Nephron (organoid): ENCODE measurements around the gene HBZ.
A peak's percentile ranks its signal among the peaks of the same experiment; 100 is the strongest.
"Not testable (repeated sequence)": the region's sequence is repeated elsewhere in the genome, so short reads cannot be mapped to it uniquely, and the experiment has no call there.

Experiments
- H3K27ac Mint-ChIP-seq, 3 experiments: 2 replicates each; pipeline ENCODE4 v1.8.0; 2020; ENCODE audit warnings: mixed read lengths in 3 of 3, mild to moderate bottlenecking in 2 of 3, moderate library complexity in 1 of 3
- H3K27me3 Mint-ChIP-seq: 2 replicates; pipeline ENCODE4 v1.8.0; 2021; ENCODE audit warnings: low read depth, mild to moderate bottlenecking, moderate library complexity, mixed read lengths
- H3K36me3 Mint-ChIP-seq: 2 replicates; pipeline ENCODE4 v1.8.0; 2020; ENCODE audit warnings: low read depth, mixed read lengths
- H3K4me1 Mint-ChIP-seq: 2 replicates; pipeline ENCODE4 v1.8.0; 2020; ENCODE audit warnings: mixed read lengths
- H3K4me3 Mint-ChIP-seq, 3 experiments: 2 replicates each; pipeline ENCODE4 v1.8.0; 2020; ENCODE audit warnings: mild to moderate bottlenecking in 3 of 3, mixed read lengths in 3 of 3, moderate library complexity in 2 of 3
- H3K9me3 Mint-ChIP-seq: 2 replicates; pipeline ENCODE4 v1.8.0; 2020; ENCODE audit warnings: mixed read lengths
- CTCF ChIP-seq, 3 experiments: fragments of 200-600 bp; sonication (generic); IDR thresholded peaks; one replicate each; pipeline ENCODE4 v1.5.0; 2021; ENCODE audit warnings: antibody characterized with exemption in 3 of 3; ENCODE audit not compliant: unreplicated experiment in 3 of 3

Gene HBZ

GRCh38 chr16:168424-168823 lies 16.0 kb downstream of the HBZ start:
- no peaks in the 10 kb centered on the region for H3K4me1 Mint-ChIP-seq
- no peak overlapping the region for H3K4me3 Mint-ChIP-seq
- no peak overlapping the region for H3K27ac Mint-ChIP-seq
- peaks cover 77% of the 10 kb centered on the region for H3K27me3 Mint-ChIP-seq
- peaks cover 2% of the 10 kb centered on the region for H3K9me3 Mint-ChIP-seq
- no peaks in the 10 kb centered on the region for H3K36me3 Mint-ChIP-seq
- TF ChIP-seq CTCF (IDR thresholded peaks at IDR 0.05; ENCODE audit: unreplicated experiment in 3 of 3) = no peak

- no peak for TF ChIP-seq CTCF (IDR thresholded peaks at IDR 0.05; ENCODE audit: unreplicated experiment in 3 of 3)
- Mint-ChIP-seq H3K27ac (no peak overlapping the region), H3K27me3 (peaks cover 79% of the 10 kb centered on the region), H3K9me3 (peaks cover 2% of the 10 kb centered on the region), H3K36me3 (no peaks in the 10 kb centered on the region), H3K4me3 (no peak overlapping the region), H3K4me1 (no peaks in the 10 kb centered on the region)
Observed at GRCh38 chr16:169014-169413, 16.6 kb downstream of the HBZ start.

- peak overlapping the region in 1 of 3 experiments; percentile 25 for H3K4me3 Mint-ChIP-seq
- not testable (repeated sequence) for H3K4me1 Mint-ChIP-seq, H3K9me3 Mint-ChIP-seq, H3K27ac Mint-ChIP-seq, H3K36me3 Mint-ChIP-seq
- peaks cover 87% of the 10 kb centered on the region for H3K27me3 Mint-ChIP-seq
Observed at GRCh38 chr16:170088-170507, 17.7 kb downstream of the HBZ start.

GRCh38 chr16:170788-171187 lies 18.3 kb downstream of the HBZ start:
- H3K27ac Mint-ChIP-seq = no peak overlapping the region
- H3K36me3 Mint-ChIP-seq = no peaks in the 10 kb centered on the region

GRCh38 chr16:172374-172941 lies 20.0 kb downstream of the HBZ start, which contains the start of gene HBA2:
HBA2 (plus strand) TSS chr16:172876; CDS start chr16:172913, 37 bp downstream.
- H3K36me3 Mint-ChIP-seq = not testable (repeated sequence)
- peaks cover 80% of the 10 kb centered on the region for H3K27me3 Mint-ChIP-seq

More at GRCh38 chr16:170788-171187, 18.3 kb downstream of the HBZ start:
- no peaks in the 10 kb centered on the region for H3K4me1 Mint-ChIP-seq
- TF ChIP-seq CTCF (IDR thresholded peaks at IDR 0.05; ENCODE audit: unreplicated experiment in 3 of 3) = no peak
- H3K9me3 Mint-ChIP-seq = peaks cover 6% of the 10 kb centered on the region
- no peak overlapping the region for H3K4me3 Mint-ChIP-seq
- peaks cover 87% of the 10 kb centered on the region for H3K27me3 Mint-ChIP-seq

GRCh38 chr16:173211-173854 lies 20.9 kb downstream of the HBZ start:
- H3K36me3 Mint-ChIP-seq, H3K4me1 Mint-ChIP-seq, H3K4me3 Mint-ChIP-seq, H3K9me3 Mint-ChIP-seq, H3K27ac Mint-ChIP-seq: not testable (repeated sequence)
- H3K27me3 Mint-ChIP-seq = peaks cover 80% of the 10 kb centered on the region

More at GRCh38 chr16:172374-172941, 20.0 kb downstream of the HBZ start, which contains the start of gene HBA2:
- not testable (repeated sequence) for H3K9me3 Mint-ChIP-seq, H3K27ac Mint-ChIP-seq, H3K4me3 Mint-ChIP-seq, H3K4me1 Mint-ChIP-seq

- H3K9me3 Mint-ChIP-seq, H3K36me3 Mint-ChIP-seq, H3K27ac Mint-ChIP-seq, H3K4me1 Mint-ChIP-seq: not testable (repeated sequence)
- H3K4me3 Mint-ChIP-seq = peak overlapping the region in 2 of 3 experiments; percentile 29 to 58
- H3K27me3 Mint-ChIP-seq = peaks cover 80% of the 10 kb centered on the region
Observed at GRCh38 chr16:173928-174769, 21.7 kb downstream of the HBZ start.
